CD4-positive, alpha-beta T cell treated with Interferon alpha-2 for 1 hour (primary cell): ENCODE measurements around the gene DRAM1.

Experiments used
- DNase-seq, 2 donors: peaks; one replicate each; pipeline ENCODE4 v3.0.0-alpha.2; 2020 to 2022

DRAM1 gene

GRCh38 chr12:101942250-101942605 lies 64.8 kb downstream of the DRAM1 start:
- DNase-seq, result no peak

- DNase-seq, result no peak
These were observed 68.2 kb downstream of the DRAM1 start for GRCh38 chr12:101945369-101946232.

GRCh38 chr12:101946233-101946611 lies 68.8 kb downstream of the DRAM1 start:
- DNase-seq, result no peak

GRCh38 chr12:101947316-101947715 lies 69.9 kb downstream of the DRAM1 start:
- no peak for DNase-seq

- no peak for DNase-seq
These were observed 71.0 kb downstream of the DRAM1 start for GRCh38 chr12:101948365-101948764.

GRCh38 chr12:101951002-101951670 lies 73.8 kb downstream of the DRAM1 start:
- no peak for DNase-seq

- no peak for DNase-seq
These were observed 76.7 kb downstream of the DRAM1 start for GRCh38 chr12:101954113-101954512.

- DNase-seq, result no peak
These were observed 77.3 kb downstream of the DRAM1 start for GRCh38 chr12:101954676-101955075.

GRCh38 chr12:101957252-101957959 lies 80.0 kb downstream of the DRAM1 start:
- no peak for DNase-seq

GRCh38 chr12:101959607-101960006 lies 82.2 kb downstream of the DRAM1 start:
- no peak for DNase-seq

GRCh38 chr12:101962486-101962885 lies 85.1 kb downstream of the DRAM1 start:
- no peak for DNase-seq

GRCh38 chr12:101963697-101964096 lies 86.3 kb downstream of the DRAM1 start:
- DNase-seq, result no peak

GRCh38 chr12:101966496-101966895 lies 89.1 kb downstream of the DRAM1 start:
- DNase-seq, result no peak

GRCh38 chr12:101967506-101967905 lies 90.1 kb downstream of the DRAM1 start:
- DNase-seq, result peak in 1 of 2 donors; percentile 0

GRCh38 chr12:101968770-101969169 lies 91.4 kb downstream of the DRAM1 start:
- no peak for DNase-seq
